ENCODE measurements around the gene RPUSD3.
"Not testable (repeated sequence)": the region's sequence is repeated elsewhere in the genome, so short reads cannot be mapped to it uniquely, and the experiment has no call there.

Gene RPUSD3

DNA sequence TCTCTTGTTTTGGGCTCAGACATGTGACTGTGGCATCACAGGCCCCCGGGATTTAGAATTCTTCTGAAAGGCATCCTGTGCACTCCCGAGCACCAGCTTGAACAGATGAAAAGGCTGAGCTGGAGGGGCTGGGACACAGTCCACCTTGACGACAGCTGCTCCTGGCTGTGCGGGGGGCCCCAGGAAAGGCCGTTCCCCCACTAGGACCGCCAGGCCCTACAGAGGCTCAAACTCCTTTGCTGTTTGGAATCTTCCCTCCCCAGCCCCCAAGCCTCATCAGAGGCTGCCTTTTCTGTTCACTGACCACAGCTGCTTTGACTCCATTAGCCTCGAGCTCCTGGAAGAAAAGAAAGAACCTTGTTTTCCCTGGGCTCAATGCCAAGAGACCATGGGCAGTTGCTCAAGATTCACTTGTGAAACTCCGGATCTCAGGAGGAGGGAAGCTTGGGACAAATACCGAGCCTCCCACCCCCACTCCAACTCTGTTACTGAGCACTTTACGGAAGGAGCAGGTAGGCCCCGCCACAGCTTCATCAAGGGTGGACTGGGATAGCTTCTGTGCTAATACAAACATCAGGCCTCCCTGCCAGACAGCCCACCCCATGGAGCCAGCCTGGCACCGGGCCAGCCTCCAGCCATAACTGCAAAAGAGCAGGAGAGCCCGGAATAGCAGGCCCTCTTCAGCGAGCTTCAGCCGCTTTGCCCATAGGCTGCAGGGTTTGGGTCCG, 20.6 kb upstream of the RPUSD3 start:
- no peak for DNase-seq

DNA sequence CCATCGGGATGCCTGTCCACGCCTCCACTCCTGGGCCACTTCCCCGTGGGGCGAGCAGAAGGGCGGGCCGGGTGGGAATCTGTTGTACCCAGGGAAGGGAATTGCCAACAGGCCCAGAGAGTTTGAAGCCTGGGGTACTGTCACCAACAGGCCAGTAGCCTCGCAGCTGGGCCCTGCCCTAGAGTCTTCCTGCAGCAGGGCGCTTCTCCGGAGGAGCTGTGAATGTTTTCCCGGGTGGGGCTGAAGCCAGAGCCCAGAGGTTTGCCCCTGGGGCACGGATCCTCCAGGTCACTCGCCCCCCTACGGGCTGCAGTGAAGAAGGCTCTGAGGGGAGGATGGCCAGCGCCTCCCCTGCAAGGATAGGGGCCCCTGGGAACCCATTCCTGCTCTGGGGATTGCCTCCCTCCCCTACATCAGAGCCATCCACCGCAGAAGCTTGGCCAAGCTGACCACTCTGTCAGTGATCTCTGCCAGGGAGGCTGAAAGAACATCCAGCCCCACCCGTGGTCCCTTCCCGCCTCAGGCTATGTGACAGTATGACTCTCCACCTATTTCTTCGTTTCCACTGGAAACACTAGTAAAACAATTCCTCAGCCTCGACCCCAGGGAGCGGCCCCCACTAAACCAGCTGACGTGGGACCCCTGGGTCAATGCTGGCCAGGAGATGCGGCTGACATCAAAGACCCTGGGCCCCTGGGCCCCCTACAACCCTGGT, 19.4 kb upstream of the RPUSD3 start:
- no peak for DNase-seq

DNA sequence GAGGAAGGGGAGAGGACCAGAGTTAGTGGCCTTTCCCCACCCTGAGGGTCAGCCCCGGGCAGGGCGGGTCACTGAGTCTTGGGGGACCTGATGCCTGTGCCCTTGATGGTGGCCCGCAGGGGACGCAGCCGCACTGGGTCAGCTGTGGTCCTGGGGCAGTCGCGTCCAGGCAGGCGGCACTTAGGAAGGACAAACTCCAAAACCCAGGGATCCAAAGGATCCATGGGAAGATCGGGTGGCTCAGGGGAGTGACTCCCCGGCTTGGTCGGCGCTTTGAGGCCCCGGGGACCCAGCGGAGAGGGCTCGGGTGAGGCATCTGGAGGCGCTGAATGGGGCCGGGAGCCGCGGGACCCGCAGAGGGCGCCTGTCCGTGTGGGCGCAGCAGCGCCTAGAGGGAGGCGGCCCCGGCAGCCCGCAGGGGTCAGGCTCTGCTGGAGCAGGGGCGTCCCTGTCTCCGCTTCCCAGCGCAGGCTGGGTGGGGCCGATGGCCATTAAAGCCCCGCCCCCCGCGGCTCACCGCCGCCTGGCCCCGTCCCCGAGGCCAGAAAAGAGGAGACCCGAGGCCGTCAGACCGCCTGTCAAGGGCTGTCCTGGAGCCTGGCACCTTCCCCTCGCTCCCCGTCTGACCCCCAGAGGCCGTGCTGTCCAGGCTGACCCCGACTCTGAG, 18.7 kb upstream of the RPUSD3 start:
- no peak for DNase-seq

DNA sequence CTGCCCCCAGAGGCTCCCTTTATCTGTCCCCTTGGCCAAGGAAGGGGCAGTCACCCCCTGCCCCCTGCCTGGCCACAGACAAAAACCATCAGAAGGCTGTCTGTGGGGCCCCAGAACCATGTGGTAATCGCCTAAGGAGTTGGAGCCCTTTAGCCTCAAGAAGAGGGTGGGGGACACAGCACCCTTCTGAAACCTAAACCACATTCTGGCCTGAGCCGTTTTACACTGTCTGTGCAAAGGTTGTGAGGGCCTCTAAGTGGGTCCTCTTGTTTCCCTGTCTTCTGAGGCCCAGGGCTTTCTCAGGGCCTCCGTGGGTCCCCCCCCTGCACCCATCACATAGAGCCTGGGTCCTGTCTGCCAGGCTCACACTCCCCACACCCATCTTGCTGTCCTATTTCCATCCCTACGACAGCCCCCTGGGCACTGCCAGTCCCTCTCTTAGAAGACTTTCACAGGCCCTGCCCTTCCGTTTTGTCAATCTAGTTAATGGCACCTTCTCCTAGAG, 17.9 kb upstream of the RPUSD3 start:
- DNase-seq: no peak

DNA sequence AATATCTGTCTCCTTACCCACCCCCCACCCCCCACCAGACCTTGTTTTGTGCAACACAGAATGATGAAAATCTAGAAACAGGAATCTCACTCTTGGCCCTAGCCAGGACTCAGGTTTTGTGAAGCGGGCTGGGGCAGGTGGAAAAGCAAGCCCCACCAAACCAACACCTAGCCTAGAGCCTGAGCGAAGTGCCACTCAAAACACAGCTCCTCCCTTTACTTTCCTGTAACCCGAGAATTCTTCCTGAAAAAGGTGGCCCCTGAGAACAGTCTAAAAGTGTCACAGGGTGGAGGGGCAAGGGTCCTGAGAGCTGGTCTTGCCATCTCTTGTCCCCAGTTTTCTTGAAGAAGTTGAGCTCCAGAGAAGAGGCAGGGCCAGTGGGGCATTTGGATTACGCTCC, 17.4 kb upstream of the RPUSD3 start:
- no peak for DNase-seq

DNA sequence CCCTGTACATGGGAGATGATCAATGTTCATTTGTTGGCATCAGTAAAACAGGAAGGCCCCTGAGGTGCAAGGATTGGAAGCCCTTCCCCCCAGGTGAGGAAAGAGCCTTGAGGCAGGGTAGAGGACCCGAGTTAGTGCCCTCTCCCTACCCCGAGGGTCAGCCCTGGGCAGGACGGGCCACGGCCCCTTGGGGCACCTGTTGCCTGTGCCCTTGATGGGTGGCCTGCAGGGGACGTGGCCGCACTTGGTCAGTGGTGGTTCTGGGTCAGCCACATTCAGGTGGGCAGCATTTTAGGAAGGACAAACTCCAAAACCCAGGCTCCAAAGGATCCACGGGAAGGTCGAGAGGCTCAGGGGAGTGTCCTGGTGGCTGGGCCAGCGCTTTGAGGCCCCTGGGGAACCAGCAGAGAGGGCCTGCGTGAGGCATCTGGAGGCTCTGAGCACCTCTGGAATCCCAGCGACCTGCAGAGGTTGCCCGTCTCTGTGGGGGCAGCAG, 15.8 kb upstream of the RPUSD3 start:
- no peak for DNase-seq

DNA sequence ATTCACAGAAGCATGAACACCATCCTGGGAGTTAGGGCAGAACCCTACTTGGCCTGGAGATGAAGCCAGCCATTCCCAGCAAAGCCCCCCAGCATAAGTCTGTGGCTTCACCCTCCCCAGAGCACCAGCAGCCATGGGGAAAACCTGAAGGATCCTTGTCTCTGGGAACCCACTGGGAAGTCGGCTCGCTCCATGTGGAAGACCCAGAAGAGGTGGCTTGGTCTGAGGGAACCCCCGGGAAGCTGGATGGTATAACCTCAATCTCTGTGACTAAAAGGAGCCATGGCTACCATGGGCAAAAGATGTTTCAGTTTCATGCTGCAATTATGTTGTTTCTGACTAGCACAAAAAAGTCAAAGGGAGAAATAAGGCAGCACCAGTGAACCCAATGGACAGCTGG, 11.8 kb upstream of the RPUSD3 start:
- no peak for DNase-seq

DNA sequence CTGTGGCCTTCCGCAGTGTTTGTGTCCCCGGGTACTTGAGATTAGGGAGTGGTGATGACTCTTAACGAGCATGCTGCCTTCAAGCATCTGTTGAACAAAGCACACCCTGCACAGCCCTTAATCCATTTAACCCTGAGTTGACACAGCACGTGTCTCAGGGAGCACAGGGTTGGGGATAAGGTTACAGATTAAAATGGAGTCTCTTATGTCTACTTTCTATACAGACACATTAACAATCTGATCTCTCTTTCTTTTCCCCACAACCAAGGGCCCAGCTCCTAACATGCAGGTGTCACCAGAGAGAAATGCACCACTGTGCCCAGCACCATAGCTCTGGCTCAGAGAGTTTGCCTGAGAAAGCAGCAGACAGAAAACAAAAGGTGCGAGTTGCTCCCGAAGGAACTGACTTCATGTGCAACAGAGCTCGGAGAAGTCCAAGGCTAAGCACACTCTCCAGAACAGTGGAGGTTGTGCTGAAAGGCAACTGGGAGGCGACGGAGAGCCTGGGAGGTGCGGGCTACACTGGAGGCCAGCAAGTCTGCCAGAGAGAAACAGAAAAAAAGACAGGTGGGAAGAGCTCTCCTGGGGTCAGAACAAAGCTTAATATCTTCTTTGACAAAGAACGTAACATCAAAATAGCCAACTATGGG, 10.6 kb upstream of the RPUSD3 start:
- DNase-seq: not testable (repeated sequence)

DNA sequence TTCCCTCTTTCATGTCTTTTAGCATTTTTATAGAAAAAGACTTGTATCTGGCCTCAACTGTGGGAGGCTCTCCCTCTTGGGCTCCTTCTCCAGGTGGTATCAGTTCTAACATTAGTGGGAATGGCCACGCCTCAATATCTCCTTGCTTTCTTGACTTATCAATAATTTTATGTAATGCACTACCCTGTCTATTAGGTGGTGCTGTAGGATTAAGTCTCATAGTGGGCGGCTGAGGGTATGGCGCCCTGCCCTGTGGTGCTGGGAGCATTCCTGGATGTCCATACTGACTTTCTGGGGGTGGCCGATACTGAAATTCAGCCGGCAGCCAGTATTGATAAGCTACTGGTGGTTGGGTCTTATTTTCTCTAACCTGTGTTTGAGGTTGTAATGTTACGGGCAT, 8.7 kb upstream of the RPUSD3 start:
- DNase-seq: no peak

DNA sequence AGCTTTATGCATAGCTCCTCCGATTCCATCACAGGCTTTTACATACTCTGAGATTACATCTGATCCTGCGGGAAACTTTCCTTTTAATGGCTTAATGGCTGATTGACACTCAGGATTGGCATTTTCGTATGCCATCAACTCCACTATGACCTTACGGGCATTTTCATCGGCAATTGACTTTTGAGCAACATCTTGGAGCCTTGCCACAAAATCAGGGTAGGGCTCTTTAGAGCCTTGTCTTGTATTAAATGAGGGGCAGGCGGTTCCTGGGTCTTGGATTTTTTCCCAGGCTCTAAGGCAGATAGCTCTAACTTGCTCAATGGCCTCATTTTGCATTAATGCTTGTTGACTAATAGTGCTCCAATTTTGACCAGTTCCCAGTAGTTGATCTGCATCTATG, 8.1 kb upstream of the RPUSD3 start:
- not testable (repeated sequence) for DNase-seq

DNA sequence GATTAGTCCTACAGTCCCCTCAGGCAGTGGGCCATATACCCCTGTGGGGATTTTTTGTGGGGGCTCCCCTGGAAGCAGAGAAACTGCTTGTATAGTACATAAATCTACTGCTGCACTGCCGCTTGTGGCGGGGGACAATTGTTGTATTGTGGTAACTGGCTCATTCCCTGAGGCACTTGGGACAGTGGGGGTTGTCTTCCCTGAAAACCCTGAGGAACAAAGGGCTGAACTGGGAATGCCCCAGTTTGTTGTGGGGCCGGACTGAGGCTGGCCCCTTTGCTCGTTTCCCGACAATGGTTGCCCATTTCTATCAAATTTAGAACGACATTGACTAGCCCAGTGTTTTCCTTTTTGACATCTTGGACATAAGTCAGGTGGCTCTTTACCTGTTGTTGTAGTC, 7.6 kb upstream of the RPUSD3 start:
- not testable (repeated sequence) for DNase-seq

DNA sequence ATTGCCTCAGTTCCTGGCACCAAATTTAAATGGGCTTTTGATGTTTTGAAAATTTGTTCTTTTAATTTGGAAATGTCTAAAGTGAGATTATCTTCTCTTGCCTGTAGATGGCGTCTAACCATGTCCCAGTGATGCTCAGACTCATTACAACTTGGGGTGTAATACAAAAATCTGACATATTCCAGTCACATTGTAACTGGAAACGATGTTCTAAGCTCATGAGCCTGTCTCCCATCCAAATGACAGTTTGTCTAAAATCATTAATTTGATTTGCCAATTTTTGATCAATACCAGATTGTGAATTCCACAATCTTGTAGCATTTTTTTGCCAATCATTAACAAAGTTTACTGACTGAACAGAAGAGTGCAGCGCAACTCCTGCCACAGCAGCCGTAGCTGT, 5.1 kb upstream of the RPUSD3 start:
- not testable (repeated sequence) for DNase-seq

DNA sequence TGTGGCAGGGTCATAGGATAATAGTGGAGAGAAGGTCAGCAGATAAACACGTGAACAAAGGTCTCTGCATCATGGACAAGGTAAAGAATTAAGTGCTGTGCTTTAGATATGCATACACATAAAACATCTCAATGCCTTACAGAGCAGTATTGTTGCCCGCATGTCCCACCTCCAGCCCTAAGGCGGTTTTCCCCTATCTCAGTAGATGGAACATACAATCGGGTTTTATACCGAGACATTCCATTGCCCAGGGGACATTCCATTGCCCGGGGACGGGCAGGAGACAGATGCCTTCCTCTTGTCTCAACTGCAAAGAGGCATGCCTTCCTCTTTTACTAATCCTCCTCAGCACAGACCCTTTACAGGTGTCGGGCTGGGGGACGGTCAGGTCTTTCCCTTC, 4.1 kb upstream of the RPUSD3 start:
- DNase-seq: not testable (repeated sequence)

DNA sequence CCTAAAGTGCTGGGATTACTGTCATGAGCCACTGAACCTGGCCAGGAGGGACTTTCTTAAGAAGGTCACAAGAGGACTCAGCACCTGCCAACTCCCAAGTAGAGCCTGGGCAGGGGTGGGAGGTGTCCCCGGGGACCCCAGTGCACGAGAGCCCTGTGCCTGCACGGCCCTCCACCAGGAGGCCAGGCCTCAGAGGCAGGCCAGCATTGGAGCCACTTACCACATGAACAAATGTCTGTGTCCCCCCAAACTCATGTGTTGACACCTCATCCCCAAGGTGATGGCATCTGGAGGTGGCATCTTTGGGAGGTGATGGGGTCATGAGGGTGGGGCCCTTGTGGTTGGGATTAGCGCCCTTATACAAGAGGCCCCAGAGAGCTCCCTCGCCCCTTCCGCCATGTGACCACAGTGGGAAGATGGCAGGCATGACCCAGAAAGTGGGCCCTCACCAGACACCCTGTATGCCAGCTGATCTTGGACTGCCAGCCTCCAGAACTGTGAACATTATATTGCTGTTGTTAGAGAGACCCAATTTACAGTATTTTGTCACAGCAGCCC, 3.2 kb upstream of the RPUSD3 start:
- no peak for DNase-seq

DNA sequence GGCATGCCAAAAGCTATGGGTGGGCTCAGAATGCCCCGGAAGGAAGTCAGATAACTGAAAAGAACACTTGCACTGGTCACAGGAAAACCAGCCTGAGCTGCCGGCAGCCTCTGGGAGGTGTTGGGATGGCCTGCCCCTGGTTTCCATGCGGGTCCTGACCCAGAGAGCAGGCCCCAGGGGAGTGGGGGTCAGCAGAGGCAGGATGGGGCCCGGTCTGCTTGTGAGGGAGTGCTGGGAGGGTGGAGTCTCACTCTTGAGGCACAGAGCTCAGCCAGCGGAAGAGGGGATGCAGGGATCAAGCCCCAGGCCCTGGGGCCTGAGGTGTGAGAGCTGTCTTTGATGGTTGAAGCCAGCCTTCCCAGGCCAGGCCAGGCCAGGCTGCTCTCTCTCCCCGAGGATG, 2.4 kb upstream of the RPUSD3 start:
- no peak for DNase-seq

DNA sequence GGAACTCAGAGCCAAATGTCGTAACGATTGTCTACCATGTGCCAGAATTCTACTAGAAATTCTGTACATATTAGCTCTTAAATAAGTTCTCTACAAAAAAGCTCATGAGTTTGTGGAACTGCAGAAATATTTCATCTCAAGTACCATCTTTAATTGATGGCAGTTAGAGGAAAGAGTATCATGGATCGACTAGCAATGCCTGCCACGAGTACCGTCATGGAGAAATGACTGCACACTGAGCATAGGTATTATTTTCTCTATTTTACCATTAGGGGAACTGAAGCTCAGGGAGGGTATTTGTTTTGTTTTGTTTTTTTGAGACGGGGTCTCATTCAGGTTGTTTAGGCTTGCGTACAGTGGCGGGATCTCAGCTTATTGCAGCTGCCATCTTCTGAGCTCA, 2.8 kb downstream of the RPUSD3 start:
- no peak for DNase-seq

DNA sequence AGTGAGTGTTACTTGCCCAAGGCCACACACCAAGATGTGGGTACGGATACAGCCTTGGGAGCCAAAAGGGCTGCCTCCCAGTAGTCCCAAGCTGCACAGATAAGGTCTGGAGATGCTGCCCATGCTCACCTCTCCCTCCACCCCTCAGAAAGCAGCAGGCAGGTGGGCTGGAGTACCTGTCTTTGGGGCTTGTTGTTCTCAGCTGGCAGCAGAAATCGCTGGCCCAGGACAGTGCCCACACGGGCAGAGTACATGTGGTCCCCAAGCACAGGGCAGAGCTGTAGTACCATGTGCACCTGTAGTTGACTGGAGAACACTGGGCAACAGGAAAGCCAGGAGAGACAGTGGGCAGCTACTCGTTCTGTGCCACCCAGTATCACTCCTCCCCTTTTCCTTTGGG, 5.0 kb downstream of the RPUSD3 start:
- no peak for DNase-seq

DNA sequence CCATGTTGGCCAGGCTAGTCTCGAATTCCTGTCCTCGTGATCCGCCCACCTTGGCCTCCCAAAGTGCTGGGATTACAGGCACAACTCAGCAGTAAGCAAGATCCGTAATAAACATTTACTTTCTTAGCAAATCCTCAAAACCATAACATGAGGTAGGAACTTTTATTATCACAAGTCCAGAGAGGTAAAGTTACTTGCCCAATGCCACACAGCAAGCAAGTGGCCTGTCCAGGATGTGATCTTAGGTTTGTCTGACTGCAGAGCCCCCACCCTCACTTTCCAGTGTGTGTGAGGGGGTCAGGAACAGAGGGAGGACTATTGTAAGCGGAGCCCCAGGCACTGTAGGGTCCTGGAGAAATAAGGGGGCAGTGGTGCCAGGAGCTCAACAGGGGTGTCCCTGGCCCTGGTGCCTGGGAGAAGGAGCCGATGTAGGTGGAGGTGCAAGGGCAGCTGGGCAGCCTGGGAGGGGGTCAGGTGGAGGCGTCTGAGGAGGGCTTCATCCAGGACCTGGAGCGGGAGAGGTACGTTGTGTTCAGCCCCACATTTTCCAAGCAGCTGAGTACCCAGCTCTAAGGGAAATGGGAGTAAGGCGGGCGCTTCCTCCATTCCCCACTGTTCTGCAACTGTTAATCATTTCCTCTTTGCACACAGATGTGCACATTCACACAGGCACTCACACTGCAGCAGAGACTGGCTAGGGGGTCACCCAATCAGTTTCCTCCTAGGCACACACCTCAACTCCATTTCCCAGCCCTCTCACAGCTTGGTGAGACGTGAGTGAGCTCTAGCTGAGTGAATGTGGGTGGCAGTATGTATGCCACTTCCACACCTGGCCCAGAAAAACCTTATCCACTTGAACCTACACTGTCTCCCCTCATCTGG, 5.9 kb downstream of the RPUSD3 start:
- DNase-seq: no peak

DNA sequence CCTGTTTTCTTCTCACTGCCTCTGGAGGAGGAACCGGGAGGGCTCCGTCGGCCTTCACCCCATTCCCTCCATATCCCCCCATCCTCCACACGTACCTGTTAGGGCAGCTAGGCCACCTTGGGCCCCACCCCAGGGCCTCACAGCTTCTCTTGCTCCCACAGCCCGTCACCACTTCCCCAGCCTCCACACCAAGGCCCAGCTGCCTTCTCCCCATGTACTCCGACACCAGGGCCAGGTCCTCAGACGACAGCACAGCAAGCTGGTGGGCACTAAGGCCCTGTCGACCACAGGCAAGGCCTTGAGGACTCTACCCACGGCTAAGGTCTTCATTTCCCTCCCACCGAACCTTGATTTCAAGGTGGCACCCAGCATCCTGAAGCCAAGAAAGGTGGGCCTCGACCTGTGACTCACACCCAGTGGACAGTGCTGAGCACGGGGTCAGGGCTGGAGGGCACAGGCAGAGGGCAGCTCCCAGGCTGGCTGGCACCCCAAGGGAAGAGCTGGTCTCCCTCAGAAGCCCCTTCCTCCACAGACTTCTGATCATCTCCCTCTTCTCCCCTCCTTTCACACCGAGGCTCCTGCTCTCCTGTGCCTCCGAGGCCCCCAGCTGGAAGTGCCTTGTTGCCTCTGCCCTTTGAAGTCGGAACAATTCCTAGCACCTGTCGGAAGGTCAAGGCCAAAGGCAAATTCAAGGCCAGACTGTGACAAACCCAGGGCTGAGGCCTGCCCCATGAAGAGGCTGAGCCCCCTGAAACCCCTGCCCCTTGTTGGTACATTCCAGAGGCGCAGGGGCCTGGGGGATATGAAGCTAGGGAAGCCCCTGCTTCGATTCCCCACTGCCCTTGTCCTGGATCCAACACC, 9.1 kb downstream of the RPUSD3 start:
- no peak for DNase-seq

DNA sequence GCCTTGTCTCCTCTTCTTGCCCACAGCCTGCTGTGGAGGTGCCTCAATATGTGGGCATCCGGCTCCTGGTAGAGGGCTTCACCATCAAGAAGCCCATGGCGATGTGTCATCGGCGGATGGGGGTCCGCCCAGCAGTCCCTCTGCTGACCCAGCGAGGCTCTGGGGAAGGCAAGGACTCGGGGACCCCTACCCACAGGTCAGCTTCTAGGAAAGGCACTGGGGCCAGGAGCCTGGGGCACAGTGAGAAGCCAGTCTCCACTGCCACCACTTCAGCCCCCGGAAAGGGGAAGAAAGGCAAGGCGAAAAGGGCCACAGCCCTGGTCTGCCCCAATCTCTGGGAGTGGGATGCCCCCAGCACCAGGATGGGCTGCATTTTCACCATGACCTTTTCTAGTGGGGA, 10.7 kb downstream of the RPUSD3 start:
- DNase-seq: no peak

DNA sequence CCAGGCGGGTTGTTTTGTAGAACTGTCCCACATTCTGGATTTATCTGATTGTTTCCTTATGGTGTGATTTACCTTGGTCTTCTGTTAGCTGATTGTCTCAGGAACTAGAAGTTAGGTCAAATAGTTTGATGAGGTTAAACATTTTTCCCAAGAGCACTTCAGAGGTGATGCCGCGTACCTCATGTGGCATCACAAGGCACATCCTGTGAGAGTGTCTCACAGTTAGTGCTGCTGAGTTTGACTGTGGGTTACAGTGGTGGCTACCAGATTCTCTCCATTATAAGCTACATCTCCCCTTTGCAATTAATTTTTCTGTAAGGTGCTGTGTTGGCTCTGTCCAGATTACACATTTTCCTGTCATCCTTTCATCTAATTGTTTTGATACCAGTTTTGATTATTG, 12.6 kb downstream of the RPUSD3 start:
- DNase-seq: no peak
